Neural cell (in vitro differentiated cells): Measurements from ENCODE around the gene CRB2. TPM values are rescaled to one million over a fixed set of nuclear protein-coding genes. Genes with fewer than 3 reads are reported as not detected.

ENCODE experiments used
- H2AFZ ChIP-seq: fragments of 200-600, 300-800 bp; sonication (generic), shearing (Covaris generic); 2 replicates; pipeline ENCODE4 v1.6.0; 2014; ENCODE audit warnings: low read depth, mild to moderate bottlenecking, antibody characterized with exemption, low read length, moderate library complexity
- H3F3A ChIP-seq: fragments of 200-600 bp; shearing (Covaris generic); 2 replicates; pipeline ENCODE4 v1.6.1; 2016; ENCODE audit warnings: mild to moderate bottlenecking, moderate library complexity, mixed read lengths, antibody characterized with exemption, low read length; ENCODE audit not compliant: insufficient read depth, poor library complexity, severe bottlenecking
- H3K27ac ChIP-seq: fragments of 200-600, 300-800 bp; sonication (generic), shearing (Covaris generic); 2 replicates; pipeline ENCODE4 v1.5.1; 2014; ENCODE audit warnings: mild to moderate bottlenecking, low read length, moderate library complexity
- H3K27me3 ChIP-seq: fragments of 300-800, 200-600 bp; sonication (generic), shearing (Covaris generic); 2 replicates; pipeline ENCODE4 v1.6.0; 2014; ENCODE audit warnings: mild to moderate bottlenecking, low read depth, low read length, moderate library complexity; ENCODE audit not compliant: insufficient read depth
- H3K36me3 ChIP-seq: fragments of 300-800, 200-600 bp; sonication (generic), shearing (Covaris generic); 2 replicates; pipeline ENCODE4 v1.5.1; 2014; ENCODE audit warnings: mild to moderate bottlenecking, antibody characterized with exemption, low read length, moderate library complexity; ENCODE audit not compliant: insufficient read depth
- H3K4me2 ChIP-seq: fragments of 300-800, 200-600 bp; sonication (generic), shearing (Covaris generic); 2 replicates; pipeline ENCODE4 v1.6.0; 2014; ENCODE audit warnings: mild to moderate bottlenecking, low read length
- H3K4me3 ChIP-seq: fragments of 300-800, 200-600 bp; sonication (generic), shearing (Covaris generic); 2 replicates; pipeline ENCODE4 v1.5.1; 2014; ENCODE audit warnings: mild to moderate bottlenecking, low read length, moderate library complexity
- H3K79me2 ChIP-seq: fragments of 200-600 bp; shearing (Covaris generic); replicated peaks from 2 replicates; pipeline ENCODE4 v1.6.0; 2014; ENCODE audit warnings: mild to moderate bottlenecking, low read length, moderate library complexity; ENCODE audit not compliant: insufficient read depth
- H3K9ac ChIP-seq: fragments of 300-800, 200-600 bp; sonication (generic), shearing (Covaris generic); 2 replicates; pipeline ENCODE4 v1.6.1; 2016; ENCODE audit warnings: mild to moderate bottlenecking, low read length, mixed read lengths
- H3K9me2 ChIP-seq: fragments of 200-600 bp; shearing (Covaris generic); 2 replicates; pipeline ENCODE4 v1.6.1; 2016; ENCODE audit warnings: mild to moderate bottlenecking, low read length, mixed read lengths; ENCODE audit not compliant: insufficient read depth
- H3K9me3 ChIP-seq: fragments of 200-600, 300-800 bp; sonication (generic), shearing (Covaris generic); 2 replicates; pipeline ENCODE4 v1.6.1; 2016; ENCODE audit warnings: mild to moderate bottlenecking, mixed run types, low read length, moderate library complexity, mixed read lengths
- H4K20me1 ChIP-seq: fragments of 200-600 bp; shearing (Covaris generic); 2 replicates; pipeline ENCODE4 v1.6.1; 2016; ENCODE audit warnings: mild to moderate bottlenecking, mixed run types; ENCODE audit not compliant: insufficient read depth
- CTCF ChIP-seq: fragments of 450-650 bp; IDR thresholded peaks from 2 replicates; pipeline ENCODE4 v1.5.1; 2014; ENCODE audit warnings: antibody characterized with exemption, mild to moderate bottlenecking, moderate library complexity; ENCODE audit not compliant: poor library complexity, severe bottlenecking
- EZH2 ChIP-seq: fragments of 200-600, 300-800 bp; shearing (Covaris generic), sonication (generic); IDR thresholded peaks from 2 replicates; pipeline ENCODE4 v1.6.1; 2014; ENCODE audit warnings: antibody characterized with exemption, low read length, borderline replicate concordance, mild to moderate bottlenecking; ENCODE audit not compliant: insufficient read depth, poor library complexity, severe bottlenecking
- MXI1 ChIP-seq: fragments of 450-650 bp; conservative IDR thresholded peaks from 2 replicates; pipeline ENCODE4 v1.6.1; 2014; ENCODE audit warnings: antibody characterized with exemption, mild to moderate bottlenecking; ENCODE audit not compliant: poor library complexity, severe bottlenecking
- POLR2AphosphoS5 ChIP-seq: IDR thresholded peaks from 2 replicates; pipeline ENCODE4 v1.6.1; 2012
- RAD21 ChIP-seq: fragments of 450-650 bp; conservative IDR thresholded peaks from 2 replicates; pipeline ENCODE4 v1.6.1; 2014; ENCODE audit warnings: antibody characterized with exemption, mild to moderate bottlenecking, moderate library complexity
- REST ChIP-seq: IDR thresholded peaks from 2 replicates; pipeline ENCODE4 v1.6.1; 2012; ENCODE audit warnings: borderline replicate concordance
- SMC3 ChIP-seq: fragments of 450-650 bp; conservative IDR thresholded peaks from 2 replicates; pipeline ENCODE4 v1.6.1; 2014; ENCODE audit warnings: antibody characterized with exemption, mild to moderate bottlenecking, moderate library complexity; ENCODE audit not compliant: poor library complexity
- TAF1 ChIP-seq: IDR thresholded peaks from 2 replicates; pipeline ENCODE4 v1.6.1; 2012; ENCODE audit warnings: low read depth
- polyA plus RNA-seq: library from polyadenylated mRNA; depleted of rRNA; stranded (reverse); fragments of >200 nt; gene quantifications from 2 replicates; pipeline ENCODE4 v1.2.3, GENCODE V29; 2014

The CRB2 gene
- polyA plus RNA-seq, 1 donor from 2014 or later, result 0.32 TPM

- Histone ChIP-seq H3F3A (no peaks in the 10 kb centered on the region), H3K36me3 (no peaks in the 10 kb centered on the region), H3K9ac (no peak overlapping the region), H3K27me3 (no peaks in the 10 kb centered on the region), H3K27ac (no peak overlapping the region), H3K4me3 (no peak overlapping the region), H2AFZ (no peak overlapping the region), H3K9me3 (no peaks in the 10 kb centered on the region), H3K9me2 (no peaks in the 10 kb centered on the region), H4K20me1 (no peaks in the 10 kb centered on the region), H3K4me2 (no peak overlapping the region), H3K79me2 (no peaks in the 10 kb centered on the region)
- no peak for TF ChIP-seq RAD21
- TF ChIP-seq POLR2AphosphoS5, result no peak
- TF ChIP-seq SMC3, result no peak
- TF ChIP-seq EZH2, result no peak
Observed at GRCh38 chr9:123412171-123412820, 56.3 kb downstream of the CRB2 start.

- Histone ChIP-seq H3K36me3 (no peaks in the 10 kb centered on the region), H2AFZ (no peak overlapping the region), H3K9me3 (no peaks in the 10 kb centered on the region), H4K20me1 (no peaks in the 10 kb centered on the region), H3K27me3 (no peaks in the 10 kb centered on the region), H3K9me2 (no peaks in the 10 kb centered on the region), H3K4me2 (no peak overlapping the region), H3K4me3 (no peak overlapping the region), H3K79me2 (no peaks in the 10 kb centered on the region), H3K9ac (no peak overlapping the region), H3F3A (no peaks in the 10 kb centered on the region), H3K27ac (no peak overlapping the region)
- no peak for TF ChIP-seq RAD21
- no peak for TF ChIP-seq SMC3
- TF ChIP-seq CTCF, result no peak
- no peak for TF ChIP-seq POLR2AphosphoS5
- TF ChIP-seq MXI1, result no peak
- TF ChIP-seq TAF1, result no peak
- TF ChIP-seq EZH2, result no peak
- no peak for TF ChIP-seq REST
Observed at GRCh38 chr9:123414204-123414603, 58.2 kb downstream of the CRB2 start.
